ENCODE results near the gene PLS1. TPM values are rescaled to one million over a fixed set of nuclear protein-coding genes. Genes with fewer than 3 reads are reported as not detected.
"Not testable (repeated sequence)": the region's sequence is repeated elsewhere in the genome, so short reads cannot be mapped to it uniquely, and the experiment has no call there.

The PLS1 gene
- total RNA-seq, 2 donors from 2014 or later, result 11.3 to 26.4 TPM

DNA sequence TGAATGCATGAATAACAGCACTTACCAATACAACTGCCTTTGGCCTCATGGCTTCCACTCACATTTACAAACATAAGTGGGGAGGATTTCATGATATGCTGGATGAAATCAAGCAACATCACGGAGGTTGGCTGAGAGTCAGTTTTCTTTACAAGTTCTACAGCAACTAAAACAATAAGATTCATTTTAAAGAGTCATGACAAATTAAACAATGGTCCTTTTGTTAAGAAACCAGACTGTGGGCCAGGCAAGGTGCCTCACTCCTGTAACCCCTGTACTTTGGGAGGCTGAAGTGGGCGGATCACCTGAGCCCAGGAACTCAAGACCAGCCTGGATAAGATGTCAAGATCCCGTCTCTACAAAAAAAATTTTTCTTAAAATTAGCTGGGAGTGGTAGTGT is 30.1 kb upstream of the PLS1 start:
- no peak overlapping the region for H3K27ac Mint-ChIP-seq
- no peak overlapping the region for H3K4me3 Mint-ChIP-seq
- WGBS, 2 experiments (ENCODE audit: insufficient coverage in 1 of 2, insufficient read length in 1 of 2), result 91 to 100% methylated on average over 1 to 3 of the region's 3 CpGs
- Histone ChIP-seq H3K9ac (ENCODE audit: extremely low read depth, low read length, poor library complexity, severe bottlenecking) (no peak overlapping the region), H3K36me3 (ENCODE audit: control insufficient read depth, insufficient read depth, low read length) (peaks cover 22% of the 10 kb centered on the region), H3K9me3 (ENCODE audit: control insufficient read depth, low read length) (no peaks in the 10 kb centered on the region), H3K4me3 (ENCODE audit: low read length) (no peak overlapping the region), H3K27ac (ENCODE audit: low read depth, low read length) (no peak overlapping the region), H3K4me1 (ENCODE audit: control insufficient read depth, insufficient read depth, low read length) (no peaks in the 10 kb centered on the region), H3K27me3 (ENCODE audit: control insufficient read depth, insufficient read depth, low read length, poor library complexity, severe bottlenecking) (no peaks in the 10 kb centered on the region)
- H3K36me3 Mint-ChIP-seq (ENCODE audit: low read depth), result peaks cover 22% of the 10 kb centered on the region
- TF ChIP-seq, protein P1, sequence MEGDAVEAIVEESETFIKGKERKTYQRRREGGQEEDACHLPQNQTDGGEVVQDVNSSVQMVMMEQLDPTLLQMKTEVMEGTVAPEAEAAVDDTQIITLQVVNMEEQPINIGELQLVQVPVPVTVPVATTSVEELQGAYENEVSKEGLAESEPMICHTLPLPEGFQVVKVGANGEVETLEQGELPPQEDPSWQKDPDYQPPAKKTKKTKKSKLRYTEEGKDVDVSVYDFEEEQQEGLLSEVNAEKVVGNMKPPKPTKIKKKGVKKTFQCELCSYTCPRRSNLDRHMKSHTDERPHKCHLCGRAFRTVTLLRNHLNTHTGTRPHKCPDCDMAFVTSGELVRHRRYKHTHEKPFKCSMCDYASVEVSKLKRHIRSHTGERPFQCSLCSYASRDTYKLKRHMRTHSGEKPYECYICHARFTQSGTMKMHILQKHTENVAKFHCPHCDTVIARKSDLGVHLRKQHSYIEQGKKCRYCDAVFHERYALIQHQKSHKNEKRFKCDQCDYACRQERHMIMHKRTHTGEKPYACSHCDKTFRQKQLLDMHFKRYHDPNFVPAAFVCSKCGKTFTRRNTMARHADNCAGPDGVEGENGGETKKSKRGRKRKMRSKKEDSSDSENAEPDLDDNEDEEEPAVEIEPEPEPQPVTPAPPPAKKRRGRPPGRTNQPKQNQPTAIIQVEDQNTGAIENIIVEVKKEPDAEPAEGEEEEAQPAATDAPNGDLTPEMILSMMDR (conservative IDR thresholded peaks at IDR 0.05), result no peak
- H3K27me3 Mint-ChIP-seq (ENCODE audit: insufficient read depth), result no peaks in the 10 kb centered on the region
- no peaks in the 10 kb centered on the region for H3K9me3 Mint-ChIP-seq
- H3K4me1 Mint-ChIP-seq, result peaks cover 4% of the 10 kb centered on the region
- no peak for DNase-seq

DNA sequence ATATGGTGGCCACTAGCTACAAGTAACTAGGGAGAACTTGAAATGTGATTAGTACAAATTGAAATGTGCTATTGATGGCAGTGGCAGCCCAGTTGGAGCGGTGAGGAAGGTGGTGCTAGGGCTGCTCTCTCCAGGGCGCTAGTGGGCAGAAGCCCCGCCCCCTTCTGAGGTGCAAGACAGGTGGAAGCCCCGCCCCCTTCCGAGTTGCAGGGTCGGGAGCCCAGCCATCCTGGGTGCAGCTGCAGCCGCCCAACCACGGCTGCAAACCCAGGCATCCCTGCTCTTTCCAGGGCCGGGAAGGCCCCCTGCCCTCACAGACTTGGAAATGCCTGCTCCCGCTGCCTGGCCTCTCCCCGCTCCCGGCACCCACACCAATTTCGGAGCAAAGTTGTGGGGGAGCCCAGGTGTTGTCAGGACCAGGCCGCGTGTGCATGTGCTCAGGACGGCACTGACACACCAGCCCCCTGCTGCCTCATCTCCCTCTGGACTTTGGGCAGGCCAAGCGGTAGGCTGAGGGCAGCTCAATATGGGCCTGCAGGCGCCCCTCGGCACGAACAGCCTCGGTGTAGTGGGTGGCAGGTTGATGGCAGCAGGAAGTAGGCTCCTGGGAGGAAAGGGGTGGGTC is 27.7 kb upstream of the PLS1 start:
- H3K4me3 ChIP-seq (ENCODE audit: low read length), result no peak overlapping the region
- peak overlapping the region; percentile 35 for H3K4me3 Mint-ChIP-seq
- H3K36me3 ChIP-seq (ENCODE audit: control insufficient read depth, insufficient read depth, low read length), result peaks cover 7% of the 10 kb centered on the region
- H3K27me3 Mint-ChIP-seq (ENCODE audit: insufficient read depth), result no peaks in the 10 kb centered on the region
- H3K4me1 Mint-ChIP-seq, result peaks cover 3% of the 10 kb centered on the region
- peaks cover 20% of the 10 kb centered on the region for H3K36me3 Mint-ChIP-seq (ENCODE audit: low read depth)
- H3K9me3 Mint-ChIP-seq, result no peaks in the 10 kb centered on the region
- 93 to 96% methylated on average over 7 to 21 of the region's 21 CpGs for whole genome bisulfite sequencing, 2 experiments (ENCODE audit: insufficient coverage in 1 of 2, insufficient read length in 1 of 2)
- H3K4me1 ChIP-seq (ENCODE audit: control insufficient read depth, insufficient read depth, low read length), result no peaks in the 10 kb centered on the region
- H3K27me3 ChIP-seq (ENCODE audit: control insufficient read depth, insufficient read depth, low read length, poor library complexity, severe bottlenecking), result no peaks in the 10 kb centered on the region
- no peaks in the 10 kb centered on the region for H3K9me3 ChIP-seq (ENCODE audit: control insufficient read depth, low read length)
- no peak overlapping the region for H3K27ac Mint-ChIP-seq
- TF ChIP-seq, protein P1 (conservative IDR thresholded peaks at IDR 0.05), result no peak
- DNase-seq, result peak; percentile 88
- no peak overlapping the region for H3K27ac ChIP-seq (ENCODE audit: low read depth, low read length)
- H3K9ac ChIP-seq (ENCODE audit: extremely low read depth, low read length, poor library complexity, severe bottlenecking), result no peak overlapping the region

DNA sequence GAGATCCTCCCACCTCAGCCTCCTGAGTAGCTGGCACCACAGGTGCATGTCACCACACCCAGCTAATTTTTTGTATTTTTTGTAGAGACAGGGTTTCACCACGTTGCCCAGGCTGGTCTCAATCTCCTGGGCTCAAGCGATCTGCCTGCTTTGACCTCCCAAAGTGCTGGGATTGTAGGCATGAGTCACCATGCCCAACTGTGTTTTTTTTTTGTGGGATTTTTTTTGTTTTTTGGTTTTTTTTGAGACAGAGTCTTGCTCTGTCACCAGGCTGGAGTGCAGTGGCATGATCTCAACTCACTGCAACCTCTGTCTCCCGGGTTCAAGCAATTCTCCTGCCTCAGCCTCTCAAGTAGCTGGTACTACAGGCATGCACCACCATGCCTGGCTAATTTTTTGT is 26.8 kb upstream of the PLS1 start:
- H3K36me3 ChIP-seq (ENCODE audit: control insufficient read depth, insufficient read depth, low read length); H3K27me3 ChIP-seq (ENCODE audit: control insufficient read depth, insufficient read depth, low read length, poor library complexity, severe bottlenecking); H3K9ac ChIP-seq (ENCODE audit: extremely low read depth, low read length, poor library complexity, severe bottlenecking); H3K27ac ChIP-seq (ENCODE audit: low read depth, low read length); DNase-seq; H3K4me3 Mint-ChIP-seq; H3K4me3 ChIP-seq (ENCODE audit: low read length); H3K9me3 Mint-ChIP-seq; H3K9me3 ChIP-seq (ENCODE audit: control insufficient read depth, low read length); H3K4me1 Mint-ChIP-seq; H3K27me3 Mint-ChIP-seq (ENCODE audit: insufficient read depth); H3K27ac Mint-ChIP-seq; H3K4me1 ChIP-seq (ENCODE audit: control insufficient read depth, insufficient read depth, low read length): not testable (repeated sequence)
- WGBS, 2 experiments (ENCODE audit: insufficient coverage in 1 of 2, insufficient read length in 1 of 2), result 92 to 96% methylated on average over 2 to 3 of the region's 3 CpGs
- peaks cover 23% of the 10 kb centered on the region for H3K36me3 Mint-ChIP-seq (ENCODE audit: low read depth)

DNA sequence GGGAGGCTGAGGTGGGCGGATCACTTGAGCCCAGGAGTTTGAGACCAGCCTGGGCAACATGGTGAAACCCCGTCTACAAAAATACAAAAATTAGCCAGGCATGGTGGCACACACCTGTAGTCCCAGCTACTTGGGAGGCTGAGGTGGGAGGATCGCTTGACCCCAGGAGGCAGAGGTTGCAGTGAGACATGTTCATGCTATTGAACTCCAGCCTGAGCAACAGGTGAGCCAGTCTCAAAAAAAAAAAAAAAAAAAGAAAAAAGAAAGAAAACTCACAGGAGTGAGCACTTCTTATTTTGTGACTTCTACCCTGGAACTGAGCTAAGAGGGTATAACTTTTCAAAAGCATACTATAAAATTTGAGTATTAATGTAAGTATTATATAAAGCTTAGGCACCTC is 22.0 kb upstream of the PLS1 start:
- not testable (repeated sequence) for H3K27ac ChIP-seq (ENCODE audit: low read depth, low read length); H3K9me3 Mint-ChIP-seq; H3K27me3 ChIP-seq (ENCODE audit: control insufficient read depth, insufficient read depth, low read length, poor library complexity, severe bottlenecking); H3K4me3 Mint-ChIP-seq; H3K27me3 Mint-ChIP-seq (ENCODE audit: insufficient read depth); H3K36me3 ChIP-seq (ENCODE audit: control insufficient read depth, insufficient read depth, low read length); H3K27ac Mint-ChIP-seq; H3K4me3 ChIP-seq (ENCODE audit: low read length); H3K9ac ChIP-seq (ENCODE audit: extremely low read depth, low read length, poor library complexity, severe bottlenecking); H3K9me3 ChIP-seq (ENCODE audit: control insufficient read depth, low read length); DNase-seq; H3K4me1 ChIP-seq (ENCODE audit: control insufficient read depth, insufficient read depth, low read length)
- 90 to 93% methylated on average over 3 of the region's 3 CpGs for WGBS, 2 experiments (ENCODE audit: insufficient coverage in 1 of 2, insufficient read length in 1 of 2)
- Mint-ChIP-seq H3K4me1 (peaks cover 23% of the 10 kb centered on the region), H3K36me3 (ENCODE audit: low read depth) (peaks cover 15% of the 10 kb centered on the region)
